DND-41 (cell line): ENCODE results near the gene C10orf95.

Experiments used
- EZH2 ChIP-seq: IDR thresholded peaks from 3 replicates; pipeline ENCODE4 v1.6.1; 2012; ENCODE audit warnings: borderline replicate concordance, low read depth, mild to moderate bottlenecking, moderate library complexity, low read length, inconsistent platforms; ENCODE audit not compliant: severe bottlenecking
- TF ChIP-seq, protein P1 (sequence below): IDR thresholded peaks from 2 replicates; pipeline ENCODE4 v1.5.1; 2012; ENCODE audit warnings: borderline replicate concordance, low read length, moderate library complexity, mild to moderate bottlenecking; ENCODE audit not compliant: poor library complexity, severe bottlenecking; ENCODE audit errors: extremely low read depth

DNA sequence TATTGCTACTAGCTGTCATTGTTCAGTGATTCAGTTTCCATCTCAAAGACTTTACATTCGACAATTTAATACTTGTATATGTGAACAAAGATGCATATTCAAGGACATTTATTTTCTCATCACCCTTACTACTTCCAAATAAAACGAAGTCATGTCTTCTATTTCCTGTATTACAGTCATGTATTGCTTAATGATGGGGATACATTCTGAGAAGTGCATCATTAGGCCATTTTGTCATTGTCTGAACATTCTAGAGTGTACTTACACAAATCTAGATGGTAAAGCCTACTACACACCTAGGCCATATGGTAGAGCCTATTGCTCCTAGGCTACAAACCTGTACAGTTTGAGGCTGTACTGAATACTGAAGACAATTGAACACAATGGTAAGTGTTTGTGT is 6.5 kb downstream of the C10orf95 start:
- TF ChIP-seq, protein P1, sequence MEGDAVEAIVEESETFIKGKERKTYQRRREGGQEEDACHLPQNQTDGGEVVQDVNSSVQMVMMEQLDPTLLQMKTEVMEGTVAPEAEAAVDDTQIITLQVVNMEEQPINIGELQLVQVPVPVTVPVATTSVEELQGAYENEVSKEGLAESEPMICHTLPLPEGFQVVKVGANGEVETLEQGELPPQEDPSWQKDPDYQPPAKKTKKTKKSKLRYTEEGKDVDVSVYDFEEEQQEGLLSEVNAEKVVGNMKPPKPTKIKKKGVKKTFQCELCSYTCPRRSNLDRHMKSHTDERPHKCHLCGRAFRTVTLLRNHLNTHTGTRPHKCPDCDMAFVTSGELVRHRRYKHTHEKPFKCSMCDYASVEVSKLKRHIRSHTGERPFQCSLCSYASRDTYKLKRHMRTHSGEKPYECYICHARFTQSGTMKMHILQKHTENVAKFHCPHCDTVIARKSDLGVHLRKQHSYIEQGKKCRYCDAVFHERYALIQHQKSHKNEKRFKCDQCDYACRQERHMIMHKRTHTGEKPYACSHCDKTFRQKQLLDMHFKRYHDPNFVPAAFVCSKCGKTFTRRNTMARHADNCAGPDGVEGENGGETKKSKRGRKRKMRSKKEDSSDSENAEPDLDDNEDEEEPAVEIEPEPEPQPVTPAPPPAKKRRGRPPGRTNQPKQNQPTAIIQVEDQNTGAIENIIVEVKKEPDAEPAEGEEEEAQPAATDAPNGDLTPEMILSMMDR = no peak
- TF ChIP-seq EZH2 = no peak
